Ovary (tissue), 1 donor: ENCODE measurements around the gene ATP2B2.

Source experiments
- EP300 ChIP-seq: sonication (generic); formaldehyde crosslinking; IDR thresholded peaks from one replicate; pipeline ENCODE4 v1.6.1; 2017; ENCODE audit warnings: antibody characterized with exemption
- POLR2A ChIP-seq: fragments of 450-650 bp; IDR thresholded peaks from one replicate; pipeline ENCODE4 v1.6.1; 2017; ENCODE audit warnings: antibody characterized with exemption, mild to moderate bottlenecking, moderate library complexity

GRCh38 chr3:10482631-10483363 lies 22.6 kb downstream of the ATP2B2 start:
- TF ChIP-seq EP300 (no peak), POLR2A (no peak)
